HepG2 (cell line): ENCODE results near the gene LRRC32. TPM values are rescaled to one million over a fixed set of nuclear protein-coding genes. Genes with fewer than 3 reads are reported as not detected.

Experiments
- ATAC-seq: fragments of 200-7000 bp; cut with Tn5 transposase; 3 replicates; pipeline ENCODE4 v1.9.1; 2020; ENCODE audit warnings: mild to moderate bottlenecking, moderate library complexity
- BruUV-seq: library from RNA; stranded (reverse); fragments of 400-500 nt; replicated peaks from 2 replicates; lab custom pipeline; 2021; lab: Mats Ljungman, UMichigan
- CTCF ChIA-PET: fragments of 300-600 bp; formaldehyde crosslinking; extraction: SDS; loops from one replicate; lab custom pipeline; 2021; ENCODE audit warnings: low total read pairs, inconsistent platforms, low intra/inter-chr PET ratio; lab: Yijun Ruan, JAX
- POLR2A ChIA-PET: fragments of 350-600 bp; sonication (Branson Sonifier 250); formaldehyde crosslinking; loops from one replicate; lab custom pipeline; 2020; ENCODE audit warnings: antibody characterized with exemption, inconsistent platforms; lab: Yijun Ruan, JAX
- DNase-seq: peaks from one replicate; pipeline ENCODE4 v3.0.0-alpha.2; 2015; ENCODE audit warnings: low spot score
- FAIRE-seq: peaks from 3 replicates; lab custom pipeline; 2011; peaks lifted over from hg19 to GRCh38; lab: Jason Lieb, UNC
- H2AFZ ChIP-seq: one replicate; pipeline ENCODE4 v1.6.1; 2011; ENCODE audit warnings: low read length, inconsistent platforms
- H3K27ac ChIP-seq: fragments of 300-600 bp; 3 replicates; pipeline ENCODE4 v1.8.0; 2011; ENCODE audit warnings: mixed run types, mild to moderate bottlenecking, mixed read lengths, low read length, inconsistent platforms; ENCODE audit not compliant: insufficient read depth; ENCODE audit errors: extremely low read length
- H3K27me3 ChIP-seq, 2 experiments: fragments of 200-600 bp in 1 of 2; 2 replicates in 1 of 2; 3 replicates in 1 of 2; pipeline versions ENCODE4 v1.6.0 to v1.8.0; 2011; ENCODE audit warnings: low read length in 2 of 2, mild to moderate bottlenecking in 2 of 2, moderate library complexity in 2 of 2, inconsistent platforms in 1 of 2; ENCODE audit not compliant: insufficient read depth in 2 of 2, control insufficient read depth in 1 of 2
- H3K36me3 ChIP-seq, 2 experiments: fragments of 200-600 bp in 1 of 2; replicated peaks in 1 of 2; 2 replicates in 1 of 2; 3 replicates in 1 of 2; pipeline versions ENCODE4 v1.5.1 to v1.8.0; 2011; ENCODE audit warnings: low read length in 2 of 2, inconsistent platforms in 1 of 2; ENCODE audit not compliant: insufficient read depth in 2 of 2, control insufficient read depth in 1 of 2
- H3K4me1 ChIP-seq: 2 replicates; pipeline ENCODE4 v1.5.1; 2012; ENCODE audit warnings: low read length, inconsistent platforms; ENCODE audit not compliant: insufficient read depth
- H3K4me2 ChIP-seq: 2 replicates; pipeline ENCODE4 v1.6.0; 2011; ENCODE audit warnings: low read depth, low read length, inconsistent platforms
- H3K4me3 ChIP-seq, 3 experiments: fragments of 200-600 bp in 1 of 3; sonication (generic), shearing (Covaris generic) in 1 of 3; replicated peaks in 1 of 3; 2 replicates each; pipeline ENCODE4 v1.5.1; 2011 to 2016; ENCODE audit warnings: low read length in 3 of 3, inconsistent platforms in 2 of 3, low read depth in 2 of 3, mild to moderate bottlenecking in 2 of 3, control low read depth in 1 of 3, mixed read lengths in 1 of 3; ENCODE audit not compliant: insufficient read depth in 1 of 3
- H3K79me2 ChIP-seq: one replicate; pipeline ENCODE4 v1.6.1; 2011; ENCODE audit warnings: low read length, inconsistent platforms; ENCODE audit not compliant: insufficient read depth
- H3K9ac ChIP-seq: 2 replicates; pipeline ENCODE4 v1.6.0; 2011; ENCODE audit warnings: mild to moderate bottlenecking, low read depth, low read length, inconsistent platforms; ENCODE audit not compliant: insufficient read depth
- H3K9me3 ChIP-seq: 2 replicates; pipeline ENCODE4 v1.5.1; 2012; ENCODE audit warnings: mild to moderate bottlenecking, low read length
- H4K20me1 ChIP-seq: 2 replicates; pipeline ENCODE4 v1.6.0; 2011; ENCODE audit warnings: inconsistent platforms, mild to moderate bottlenecking, low read length, moderate library complexity; ENCODE audit not compliant: insufficient read depth
- GATAD2A ChIP-seq: IDR thresholded peaks from 2 replicates; pipeline ENCODE4 v1.6.1; 2016
- PAF1 ChIP-seq: IDR thresholded peaks from 2 replicates; pipeline ENCODE4 v1.6.1; 2016; ENCODE audit warnings: missing genetic modification reagents, missing compliant biosample characterization
- SCMH1 ChIP-seq: sonication (generic); formaldehyde crosslinking; IDR thresholded peaks from 2 replicates; pipeline ENCODE4 v1.9.0; 2021; ENCODE audit warnings: missing genetic modification reagents, mild to moderate bottlenecking, borderline replicate concordance
- ZC3H13 ChIP-seq: sonication (generic); formaldehyde crosslinking; IDR thresholded peaks from 2 replicates; pipeline ENCODE4 v1.8.1; 2023; ENCODE audit warnings: mild to moderate bottlenecking, missing genetic modification reagents, moderate library complexity
- ZNF629 ChIP-seq: sonication (generic); formaldehyde crosslinking; conservative IDR thresholded peaks from 2 replicates; pipeline ENCODE4 v1.5.0; 2020; ENCODE audit warnings: missing genetic modification reagents
- ZSCAN31 ChIP-seq: sonication (generic); formaldehyde crosslinking; IDR thresholded peaks from 2 replicates; pipeline ENCODE4 v1.5.0; 2020; ENCODE audit warnings: low read depth, mild to moderate bottlenecking, missing genetic modification reagents
- WGBS: methylation state at CpG from one replicate; pipeline ENCODE4 v1.1.6; 2017; ENCODE audit warnings: low lambda C conversion rate; 5-methylcytosine and 5-hydroxymethylcytosine counted together
- in situ Hi-C: cut with HindIII; loops from 2 replicates; pipeline ENCODE4 v1.10.0; 2017; ENCODE audit warnings: low pct_unique_long_range_greater_than_20kb; ENCODE audit not compliant: extremely low pct_ligation_motif_present
- intact Hi-C: fragments of 100-400 bp; cut with micrococcal nuclease; formaldehyde crosslinking; loops from one replicate; pipeline ENCODE4 v1.10.0; 2022; ENCODE audit not compliant: unreplicated experiment
- polyA plus RNA-seq, 8 experiments: library from polyadenylated mRNA; depleted of rRNA in 3 of 8; stranded (reverse) in 7 of 8; unstranded in 1 of 8; fragments of >200 nt; fragmentation: Illumina TruSeq in 4 of 8; extraction: Trizol in 4 of 8; gene quantifications; 2 replicates each; pipeline versions ENCODE4 v1.2.1 to v1.2.3, GENCODE V29; 2011 to 2016; ENCODE audit warnings: low read depth in 4 of 8, missing spikeins in 1 of 8, mixed read lengths in 1 of 8; ENCODE audit not compliant: insufficient read depth in 1 of 8
- total RNA-seq, 5 experiments: library from RNA; depleted of rRNA; stranded (reverse); fragments of >200 nt; fragmentation: Illumina TruSeq; extraction: Trizol; gene quantifications; 2 replicates each; pipeline ENCODE4 v1.2.3, GENCODE V29; 2016; ENCODE audit warnings: low read depth in 1 of 5

The LRRC32 gene
- total and polyA plus RNA-seq, 2 of the 13 experiments (the other 11 are each of a cell fraction or from before 2014, with no cell fraction given), result 0.07 TPM; not detected in 1

- TF ChIP-seq PAF1 (no peak), ZNF629 (CRISPR knock-in tag) (peak; percentile 74)
- ATAC-seq, result no peak; the same call in 1 of the 3 replicates
- Histone ChIP-seq H3K9me3 (no peaks in the 10 kb centered on the region), H3K36me3 (no peaks in the 10 kb centered on the region), H3K4me3 (no peak overlapping the region), H3K79me2 (no peaks in the 10 kb centered on the region), H3K4me2 (no peak overlapping the region), H3K27ac (no peak overlapping the region), H2AFZ (no peak overlapping the region), H4K20me1 (no peaks in the 10 kb centered on the region), H3K27me3 (peaks cover 3 to 5% of the 10 kb centered on the region in 2 experiments; a peak in 2 of 5 replicates), H3K9ac (no peak overlapping the region), H3K4me1 (no peaks in the 10 kb centered on the region)
- no peak for DNase-seq
- intact Hi-C loops (no loop called here), in situ Hi-C loops (no loop called here)
- no TSS peak for BruUV-seq
- 20% methylated on average over 2 of the region's 4 CpGs for WGBS
- ChIA-PET CTCF (no interaction called here), POLR2A (no interaction called here)
- FAIRE-seq, result no peak
Observed at GRCh38 chr11:76709756-76710155, 39.2 kb upstream of the LRRC32 start.

GRCh38 chr11:76708972-76709660, 38.6 kb upstream of the LRRC32 start:
- no peak overlapping the region for H3K4me2 ChIP-seq
- no peak for ATAC-seq
- CTCF ChIA-PET, result no interaction called here
- H3K4me3 ChIP-seq, result no peak overlapping the region
- in situ Hi-C loops (no loop called here), intact Hi-C loops (no loop called here)
- H3K9ac ChIP-seq, result no peak overlapping the region
- H3K79me2 ChIP-seq, result no peaks in the 10 kb centered on the region
- no peaks in the 10 kb centered on the region for H3K36me3 ChIP-seq
- POLR2A ChIA-PET, result no interaction called here
- FAIRE-seq, result no peak
- H3K27ac ChIP-seq, result no peak overlapping the region
- H4K20me1 ChIP-seq, result no peaks in the 10 kb centered on the region
- no peak for DNase-seq
- no TSS peak for BruUV-seq
- H3K4me1 ChIP-seq, result no peaks in the 10 kb centered on the region
- peaks cover 3 to 5% of the 10 kb centered on the region in 2 experiments; a peak in 2 of 5 replicates for H3K27me3 ChIP-seq
- H3K9me3 ChIP-seq, result no peaks in the 10 kb centered on the region
- TF ChIP-seq ZC3H13 (CRISPR knock-in tag) (no peak), GATAD2A (CRISPR knock-in tag) (no peak), SCMH1 (CRISPR knock-in tag) (no peak), ZSCAN31 (CRISPR knock-in tag) (no peak)
- 40% methylated on average over 6 of the region's 8 CpGs for WGBS
- no peak overlapping the region for H2AFZ ChIP-seq
